ENCODE results near the gene MAPK11. TPM values are rescaled to one million over a fixed set of nuclear protein-coding genes. Genes with fewer than 3 reads are reported as not detected.

MAPK11 gene
- polyA plus RNA-seq, 3 donors: 0.81 TPM; not detected in 2

DNA sequence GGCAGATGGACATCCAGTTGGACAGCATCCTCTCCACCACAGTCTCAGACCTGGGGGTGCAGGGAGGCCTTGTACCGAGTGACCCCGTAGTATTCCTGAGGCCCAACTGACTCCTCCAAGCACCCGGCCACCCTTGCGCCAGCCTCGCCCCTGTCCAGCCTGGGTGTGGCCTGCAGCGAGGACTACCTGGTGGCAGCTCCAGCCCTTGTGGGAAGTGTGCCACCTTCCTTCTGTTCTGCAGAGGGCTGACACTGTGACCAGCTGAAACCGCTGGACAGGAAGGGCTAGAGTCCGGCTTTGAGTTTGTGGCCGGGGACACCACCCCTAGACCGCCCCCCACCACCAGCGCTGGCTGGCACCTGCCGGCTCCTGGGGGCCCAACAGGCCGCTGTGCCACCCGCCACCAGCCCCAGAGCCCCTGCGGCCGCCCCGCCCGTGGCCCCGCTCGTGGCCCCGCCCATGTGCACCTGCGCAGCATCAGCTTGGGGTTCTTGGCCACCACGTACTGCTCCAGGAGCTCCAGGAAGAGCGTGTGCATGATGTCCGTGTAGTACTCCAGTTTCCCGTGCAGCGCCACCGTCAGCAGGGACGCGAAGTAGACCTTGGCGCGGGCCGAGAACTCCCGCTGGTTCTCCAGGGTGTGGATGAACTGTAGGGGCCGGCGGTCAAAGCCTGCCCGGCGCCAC lies 10.0 kb upstream of the MAPK11 start:
- Histone ChIP-seq H4K20me1 (ENCODE audit: insufficient read depth, low read length) (peaks cover 98% of the 10 kb centered on the region), H3K9me3 (replicated peaks in 1 of 2; ENCODE audit: control insufficient read depth in 1 of 2, insufficient read depth in 1 of 2, low read length in 2 of 2) (no peaks in the 10 kb centered on the region), H3K27me3 (ENCODE audit: control insufficient read depth in 2 of 2, insufficient read depth in 2 of 2, low read length in 2 of 2) (no peaks in the 10 kb centered on the region), H3K4me3 (replicated peaks in 1 of 3; ENCODE audit: low read depth in 2 of 3, low read length in 3 of 3) (no peak overlapping the region), H3K36me3 (replicated peaks in 1 of 2; ENCODE audit: control insufficient read depth in 1 of 2, insufficient read depth in 2 of 2, low read length in 2 of 2) (peaks cover 94 to 99% of the 10 kb centered on the region in 2 donors), H2AFZ (ENCODE audit: insufficient read depth, low read depth, low read length, poor library complexity, severe bottlenecking) (no peak overlapping the region), H3K27ac (ENCODE audit: low read depth in 1 of 2, low read length in 2 of 2) (no peak overlapping the region), H3K4me2 (replicated peaks; ENCODE audit: extremely low read depth, low read length, poor library complexity, severe bottlenecking) (no peak overlapping the region), H3K9ac (ENCODE audit: insufficient read depth, low read length, poor library complexity, severe bottlenecking) (no peak overlapping the region), H3K79me2 (ENCODE audit: insufficient read depth, low read length) (peaks cover 3% of the 10 kb centered on the region), H3K4me1 (ENCODE audit: control insufficient read depth in 1 of 2, insufficient read depth in 2 of 2, low read length in 2 of 2) (no peaks in the 10 kb centered on the region)
- Mint-ChIP-seq H3K36me3 (peaks cover 54 to 93% of the 10 kb centered on the region in 2 donors), H3K9me3 (peaks cover 0 to 2% (median 0%) of the 10 kb centered on the region in 7 donors), H3K27ac (no peak overlapping the region), H3K27me3 (ENCODE audit: low read depth in 3 of 3) (peaks cover 0 to 2% (median 0%) of the 10 kb centered on the region in 3 donors), H3K4me3 (no peak overlapping the region), H3K4me1 (no peaks in the 10 kb centered on the region)
- intact Hi-C loops (cut with micrococcal nuclease): no loop called here
- TF ChIP-seq, protein P1, sequence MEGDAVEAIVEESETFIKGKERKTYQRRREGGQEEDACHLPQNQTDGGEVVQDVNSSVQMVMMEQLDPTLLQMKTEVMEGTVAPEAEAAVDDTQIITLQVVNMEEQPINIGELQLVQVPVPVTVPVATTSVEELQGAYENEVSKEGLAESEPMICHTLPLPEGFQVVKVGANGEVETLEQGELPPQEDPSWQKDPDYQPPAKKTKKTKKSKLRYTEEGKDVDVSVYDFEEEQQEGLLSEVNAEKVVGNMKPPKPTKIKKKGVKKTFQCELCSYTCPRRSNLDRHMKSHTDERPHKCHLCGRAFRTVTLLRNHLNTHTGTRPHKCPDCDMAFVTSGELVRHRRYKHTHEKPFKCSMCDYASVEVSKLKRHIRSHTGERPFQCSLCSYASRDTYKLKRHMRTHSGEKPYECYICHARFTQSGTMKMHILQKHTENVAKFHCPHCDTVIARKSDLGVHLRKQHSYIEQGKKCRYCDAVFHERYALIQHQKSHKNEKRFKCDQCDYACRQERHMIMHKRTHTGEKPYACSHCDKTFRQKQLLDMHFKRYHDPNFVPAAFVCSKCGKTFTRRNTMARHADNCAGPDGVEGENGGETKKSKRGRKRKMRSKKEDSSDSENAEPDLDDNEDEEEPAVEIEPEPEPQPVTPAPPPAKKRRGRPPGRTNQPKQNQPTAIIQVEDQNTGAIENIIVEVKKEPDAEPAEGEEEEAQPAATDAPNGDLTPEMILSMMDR (IDR thresholded peaks at IDR 0.05): no peak
- no peak for DNase-seq
- WGBS (ENCODE audit: insufficient coverage): 95% methylated on average over 35 of the region's 38 CpGs

DNA sequence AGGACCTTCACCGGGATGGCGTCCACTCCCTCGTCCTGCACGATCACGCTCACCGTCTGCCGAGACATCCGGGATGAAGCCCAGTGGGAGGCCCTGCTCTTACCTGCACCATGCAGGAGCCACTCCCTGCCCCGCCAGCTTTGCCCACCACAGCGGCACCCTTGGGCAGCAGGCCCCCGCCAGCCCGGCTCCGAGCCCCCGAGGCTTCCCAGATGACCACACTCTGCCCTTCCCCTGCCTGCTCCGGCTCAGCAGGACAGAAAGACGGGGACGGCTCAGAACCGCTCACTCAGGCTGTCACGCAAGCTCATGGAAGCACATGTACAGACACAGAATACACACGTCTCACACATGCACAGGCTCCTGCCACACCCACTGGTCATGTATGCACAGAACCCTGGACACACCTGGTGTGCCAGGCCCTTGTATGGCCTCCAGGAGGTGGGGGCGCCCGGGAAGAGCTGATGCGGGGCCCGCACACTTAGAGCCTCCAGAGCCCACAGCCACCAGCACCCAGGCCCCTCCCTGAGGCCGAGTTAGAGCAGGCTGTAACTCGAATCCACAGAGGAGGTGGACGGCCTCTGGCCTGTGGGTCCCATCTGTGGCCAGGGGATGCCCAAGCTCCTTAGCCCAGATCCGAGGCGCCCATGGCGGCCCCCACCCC lies 8.9 kb upstream of the MAPK11 start:
- TF ChIP-seq, protein P1 (IDR thresholded peaks at IDR 0.05): no peak
- intact Hi-C loops (cut with micrococcal nuclease): loop anchor here in 1 of 2 donors (5.0 kb wide), 2 partner anchors 48 to 63 kb away; partner anchors contain the start of genes DENND6B and PPP6R2
- DNase-seq: no peak
- Histone ChIP-seq H3K4me1 (ENCODE audit: control insufficient read depth in 1 of 2, insufficient read depth in 2 of 2, low read length in 2 of 2) (no peaks in the 10 kb centered on the region), H3K79me2 (ENCODE audit: insufficient read depth, low read length) (peaks cover 3% of the 10 kb centered on the region), H3K4me2 (replicated peaks; ENCODE audit: extremely low read depth, low read length, poor library complexity, severe bottlenecking) (no peak overlapping the region), H3K9ac (ENCODE audit: insufficient read depth, low read length, poor library complexity, severe bottlenecking) (no peak overlapping the region), H2AFZ (ENCODE audit: insufficient read depth, low read depth, low read length, poor library complexity, severe bottlenecking) (no peak overlapping the region), H3K36me3 (replicated peaks in 1 of 2; ENCODE audit: control insufficient read depth in 1 of 2, insufficient read depth in 2 of 2, low read length in 2 of 2) (peaks cover 91 to 96% of the 10 kb centered on the region in 2 donors), H3K4me3 (replicated peaks in 1 of 3; ENCODE audit: low read depth in 2 of 3, low read length in 3 of 3) (no peak overlapping the region), H3K9me3 (replicated peaks in 1 of 2; ENCODE audit: control insufficient read depth in 1 of 2, insufficient read depth in 1 of 2, low read length in 2 of 2) (no peaks in the 10 kb centered on the region), H3K27me3 (ENCODE audit: control insufficient read depth in 2 of 2, insufficient read depth in 2 of 2, low read length in 2 of 2) (no peaks in the 10 kb centered on the region), H3K27ac (ENCODE audit: low read depth in 1 of 2, low read length in 2 of 2) (no peak overlapping the region), H4K20me1 (ENCODE audit: insufficient read depth, low read length) (peaks cover 95% of the 10 kb centered on the region)
- Mint-ChIP-seq H3K9me3 (peaks cover 0 to 2% (median 0%) of the 10 kb centered on the region in 7 donors), H3K4me1 (peaks cover under 1% of the 10 kb centered on the region), H3K27ac (peak overlapping the region in 1 of 7 donors; percentile 84), H3K27me3 (ENCODE audit: low read depth in 3 of 3) (peaks cover 0 to 2% (median 1%) of the 10 kb centered on the region in 3 donors), H3K36me3 (peaks cover 57 to 92% of the 10 kb centered on the region in 2 donors), H3K4me3 (no peak overlapping the region)
- WGBS (ENCODE audit: insufficient coverage): 98% methylated on average over 29 of the region's 30 CpGs

Measured in CD14-positive monocyte (primary cell).